ENCODE measurements around the gene CYFIP1. TPM values are rescaled to one million over a fixed set of nuclear protein-coding genes. Genes with fewer than 3 reads are reported as not detected.

The CYFIP1 gene
- total and polyA plus RNA-seq, 2 of the 13 experiments (the other 11 are each of a cell fraction or from before 2014, with no cell fraction given) = 38.1 to 58.3 TPM

GRCh38 chr15:22960126-22960525, 20.0 kb downstream of the CYFIP1 start:
- intact Hi-C loops (cut with micrococcal nuclease; ENCODE audit: unreplicated experiment) = no loop called here
- Histone ChIP-seq H3K4me1 (ENCODE audit: insufficient read depth, low read length) (peaks cover 10% of the 10 kb centered on the region), H3K27me3 (ENCODE audit: control insufficient read depth in 1 of 2, insufficient read depth in 2 of 2, low read length in 2 of 2) (no peaks in the 10 kb centered on the region), H3K36me3 (replicated peaks in 1 of 2; ENCODE audit: control insufficient read depth in 1 of 2, insufficient read depth in 2 of 2, low read length in 2 of 2) (no peaks in the 10 kb centered on the region; a peak in 1 of 5 replicates), H3K9ac (ENCODE audit: insufficient read depth, low read depth, low read length) (no peak overlapping the region), H3K9me3 (ENCODE audit: low read length) (no peaks in the 10 kb centered on the region), H3K4me3 (replicated peaks in 1 of 3; ENCODE audit: insufficient read depth in 1 of 3, low read depth in 2 of 3, low read length in 3 of 3) (no peak overlapping the region), H3K4me2 (ENCODE audit: low read depth, low read length) (no peak overlapping the region), H3K27ac (ENCODE audit: extremely low read length, insufficient read depth, low read length) (no peak overlapping the region), H4K20me1 (ENCODE audit: insufficient read depth, low read length) (peaks cover 29% of the 10 kb centered on the region; the same call in 1 of the 2 replicates), H2AFZ (ENCODE audit: low read length) (no peak overlapping the region), H3K79me2 (ENCODE audit: insufficient read depth, low read length) (peaks cover 61% of the 10 kb centered on the region)
- 100% methylated on average over 4 of the region's 11 CpGs for WGBS (ENCODE audit: low lambda C conversion rate)
- TF ChIP-seq RAD21 (CRISPR knock-in tag; IDR thresholded peaks at IDR 0.05) (no peak), SOX6 (IDR thresholded peaks at IDR 0.05) (no peak), SOX6 (CRISPR knock-in tag; IDR thresholded peaks at IDR 0.05) (no peak), PHF20 (CRISPR knock-in tag; IDR thresholded peaks at IDR 0.05) (no peak), ZNF205 (CRISPR knock-in tag; IDR thresholded peaks at IDR 0.05) (no peak), GTF2F1 (IDR thresholded peaks at IDR 0.05; ENCODE audit: low read length) (no peak), EZH2 (conservative IDR thresholded peaks at IDR 0.05; ENCODE audit: low read depth, low read length) (no peak), ZNF124 (CRISPR knock-in tag; IDR thresholded peaks at IDR 0.05) (no peak), ZNF24 (IDR thresholded peaks at IDR 0.05) (no peak), STAG1 (CRISPR knock-in tag; IDR thresholded peaks at IDR 0.05) (no peak), SCMH1 (CRISPR knock-in tag; IDR thresholded peaks at IDR 0.05; ENCODE audit: borderline replicate concordance) (no peak), ZNF792 (CRISPR knock-in tag; IDR thresholded peaks at IDR 0.05) (no peak)
- in situ Hi-C loops (cut with HindIII; ENCODE audit: extremely low pct_ligation_motif_present, low pct_unique_long_range_greater_than_20kb) = no loop called here
- no peak for ATAC-seq
- no TSS peak for BruUV-seq (replicated peaks)
- FAIRE-seq = no peak
- no peak for DNase-seq (ENCODE audit: low spot score)
- POLR2A ChIA-PET = no interaction called here
- CTCF ChIA-PET (ENCODE audit: low intra/inter-chr PET ratio, low total read pairs) = no interaction called here
